Sigmoid colon (tissue), 7 donors: Measurements from ENCODE around the gene SERPING1. TPM values are rescaled to one million over a fixed set of nuclear protein-coding genes. Genes with fewer than 3 reads are reported as not detected.

Source experiments
- DNase-seq: peaks from one replicate; pipeline ENCODE4 v3.0.0-alpha.2; 2019
- H3K27ac ChIP-seq, 4 donors: fragments of 200-600 bp; sonication (generic); one replicate each; pipeline ENCODE4 v1.5.1; 2016 to 2019; ENCODE audit warnings: mild to moderate bottlenecking in 1 of 4
- H3K27me3 ChIP-seq, 3 donors: fragments of 200-600 bp; sonication (generic); one replicate each; pipeline ENCODE4 v1.5.1; 2019; ENCODE audit warnings: mild to moderate bottlenecking in 1 of 3
- H3K36me3 ChIP-seq, 4 donors: fragments of 200-600 bp; sonication (generic); one replicate each; pipeline ENCODE4 v1.5.1; 2016 to 2019
- H3K4me1 ChIP-seq, 4 donors: fragments of 200-600 bp; sonication (generic); one replicate each; pipeline ENCODE4 v1.5.1; 2017 to 2019
- H3K4me3 ChIP-seq, 4 donors: fragments of 200-600 bp; sonication (generic); one replicate each; pipeline ENCODE4 v1.5.1; 2017 to 2019; ENCODE audit warnings: mild to moderate bottlenecking in 2 of 4, moderate library complexity in 1 of 4
- H3K9me3 ChIP-seq, 4 donors: fragments of 200-600 bp in 3 of 4; sonication (generic) in 3 of 4; one replicate each; pipeline versions ENCODE4 v1.5.1 to v1.6.1; 2013 to 2019
- EP300 ChIP-seq, 4 donors: sonication (generic); formaldehyde crosslinking; IDR thresholded peaks; one replicate each; pipeline ENCODE4 v1.6.1; 2017; ENCODE audit warnings: antibody characterized with exemption in 4 of 4
- POLR2A ChIP-seq, 2 donors: fragments of 450-650 bp; IDR thresholded peaks; one replicate each; pipeline ENCODE4 v1.6.1; 2016; ENCODE audit warnings: antibody characterized with exemption in 2 of 2, mild to moderate bottlenecking in 2 of 2, moderate library complexity in 2 of 2
- POLR2AphosphoS5 ChIP-seq, 4 donors: sonication (generic); formaldehyde crosslinking; IDR thresholded peaks; one replicate each; pipeline ENCODE4 v1.6.1; 2017; ENCODE audit warnings: antibody characterized with exemption in 4 of 4
- WGBS, 2 donors: extraction: QIAGEN DNeasy Blood & Tissue Kit; methylation state at CpG; one replicate each; pipeline ENCODE4 v1.1.7; 2013; 5-methylcytosine and 5-hydroxymethylcytosine counted together
- intact Hi-C: fragments of 100-400 bp; cut with DNase I; formaldehyde crosslinking; loops from one replicate; pipeline ENCODE4 v1.15.1; 2023
- polyA plus RNA-seq, 3 donors: library from polyadenylated mRNA; stranded (reverse); fragments of 200-250 nt; gene quantifications; one replicate each; pipeline ENCODE4 v1.2.3, GENCODE V29; 2013
- total RNA-seq, 4 donors: library from RNA; depleted of rRNA; stranded (reverse); fragments of >200 nt; gene quantifications; one replicate each; pipeline ENCODE4 v1.1.0, GENCODE V29; 2016
- TF ChIP-seq, protein P1 (sequence below), 4 experiments: fragments of 450-650 bp in 3 of 4; fragments of 200-600 bp in 1 of 4; IDR thresholded peaks; one replicate each; pipeline ENCODE4 v1.5.1; 2016 to 2019; ENCODE audit warnings: antibody characterized with exemption in 4 of 4, mild to moderate bottlenecking in 3 of 4, moderate library complexity in 2 of 4
- donor health status: healthy with polysubstance abuse.
- donor health status: Bipolar disorder and iron deficiency.
- donor health status: healthy.

SERPING1 gene
- total and polyA plus RNA-seq, 7 donors, result 24.5 to 397 (median 214) TPM

DNA sequence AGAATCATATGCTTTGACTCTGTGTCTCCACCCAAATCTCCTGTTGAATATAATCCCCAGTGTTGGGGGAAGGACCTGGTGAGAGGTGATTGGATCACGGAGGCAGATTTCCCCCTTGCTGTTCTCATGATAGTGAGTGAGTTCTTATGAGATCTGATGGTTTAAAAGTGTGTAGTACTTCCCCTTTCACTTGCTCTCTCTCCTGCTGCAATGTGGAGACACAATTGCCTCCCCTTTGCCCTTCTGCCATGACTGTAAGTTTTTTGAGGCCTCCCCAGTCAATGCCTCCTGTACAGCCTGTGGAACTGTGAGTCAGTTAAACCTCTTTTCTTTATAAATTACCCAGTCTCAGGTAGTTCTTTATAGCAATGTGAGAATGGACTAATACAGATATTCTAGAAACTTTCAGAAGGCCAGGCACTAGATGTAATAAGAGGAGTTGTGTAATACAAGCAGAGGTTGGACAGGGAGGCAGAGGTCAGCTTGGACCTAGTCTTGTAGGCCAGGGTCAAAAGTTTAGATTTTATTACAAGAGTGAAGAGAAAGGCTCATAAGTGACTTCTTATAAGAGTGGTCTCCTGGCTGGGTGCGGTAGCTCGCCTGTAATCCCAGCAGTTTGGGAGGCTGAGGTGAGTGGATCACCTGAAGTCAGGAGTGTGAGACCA is 9.3 kb upstream of the SERPING1 start:
- H3K9me3 ChIP-seq, result no peaks in the 10 kb centered on the region
- WGBS, 2 donors, result 81 to 89% methylated on average over 3 of the region's 3 CpGs
- H3K27me3 ChIP-seq, result no peaks in the 10 kb centered on the region
- no peaks in the 10 kb centered on the region for H3K4me1 ChIP-seq
- no peak overlapping the region for H3K4me3 ChIP-seq
- H3K27ac ChIP-seq, result no peak overlapping the region
- DNase-seq, result no peak
- H3K36me3 ChIP-seq, result no peaks in the 10 kb centered on the region
- TF ChIP-seq EP300 (IDR thresholded peaks at IDR 0.05), result no peak
- intact Hi-C loops, result no loop called here

DNA sequence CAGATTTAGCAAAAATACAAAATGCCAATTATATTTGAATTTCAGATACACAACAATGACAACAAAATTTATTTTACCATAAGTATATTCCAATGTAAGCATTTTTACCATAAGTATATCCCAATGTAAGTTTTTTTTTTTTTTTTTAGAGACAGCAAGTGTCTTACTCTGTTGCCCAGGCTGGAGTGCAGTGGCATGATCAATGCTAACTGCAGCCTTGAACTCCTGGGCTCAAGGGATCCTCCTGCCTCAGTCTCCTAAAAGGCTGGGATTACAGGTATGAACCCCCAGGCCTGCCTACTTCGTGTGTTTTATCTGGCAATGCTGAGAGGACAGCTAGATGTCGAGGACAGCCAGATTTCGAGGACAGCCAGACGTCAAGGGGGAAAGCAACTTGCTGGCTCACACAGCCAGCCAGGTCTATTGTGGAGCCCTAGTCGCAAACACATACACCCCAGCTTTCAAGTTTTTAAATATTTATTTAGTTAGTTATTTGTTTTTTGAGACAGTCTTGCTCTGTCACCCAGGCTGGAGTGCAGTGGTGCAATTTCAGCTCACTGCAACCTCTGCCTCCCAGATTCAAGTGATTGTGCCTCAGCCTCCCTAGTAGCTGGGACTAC is 1.1 kb upstream of the SERPING1 start:
- 58 to 83% methylated on average over 5 of the region's 5 CpGs for WGBS, 2 donors
- no peaks in the 10 kb centered on the region for H3K27me3 ChIP-seq
- intact Hi-C loops, result loop anchor here (2.0 kb wide), 1 partner anchor 28 kb away; no protein-coding TSS in a partner anchor

DNA sequence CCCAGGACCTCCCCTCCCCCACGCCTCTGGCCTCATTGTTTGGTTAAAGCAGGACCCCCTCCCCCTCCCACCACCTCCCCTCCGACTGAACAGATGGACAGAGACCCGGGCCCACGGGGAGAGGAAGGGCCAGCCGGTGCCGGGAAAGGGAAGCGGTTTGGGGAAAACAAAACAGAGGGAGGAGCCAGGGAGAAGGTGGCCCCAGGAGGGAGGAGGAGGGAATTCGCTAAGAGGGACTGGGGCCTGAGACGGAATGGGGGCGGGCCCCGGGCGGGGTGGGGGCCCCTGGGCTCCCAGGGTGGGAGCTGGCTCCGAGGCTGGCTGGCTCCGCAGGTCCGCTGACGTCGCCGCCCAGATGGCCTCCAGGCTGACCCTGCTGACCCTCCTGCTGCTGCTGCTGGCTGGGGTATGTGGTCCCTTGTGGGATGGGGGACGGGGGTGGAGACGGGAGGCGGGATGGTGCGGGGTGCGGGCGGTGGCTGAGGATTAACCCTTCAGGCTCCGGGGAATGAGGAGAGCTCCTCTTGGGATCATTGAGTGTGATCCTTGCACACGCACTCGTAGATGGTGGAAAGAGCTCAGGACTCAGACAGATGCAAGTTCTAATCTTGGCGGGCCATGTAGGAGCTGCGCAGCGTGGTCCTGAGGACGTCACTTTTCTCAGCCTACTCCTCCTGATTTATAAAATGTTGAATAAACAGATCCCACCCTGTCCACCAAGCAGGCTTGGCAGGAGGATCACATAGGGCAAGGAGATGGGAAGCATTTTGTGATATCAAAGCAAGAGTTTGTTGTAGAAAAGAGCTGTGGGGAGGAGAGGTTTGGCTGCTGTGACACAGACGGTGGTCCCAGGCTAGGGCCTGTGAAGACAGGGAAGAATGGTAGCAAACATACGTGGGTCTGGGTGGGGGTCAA is 688 bp downstream of the SERPING1 start:
- peaks cover 0 to 25% (median 2%) of the 10 kb centered on the region in 4 donors for H3K36me3 ChIP-seq
- TF ChIP-seq POLR2AphosphoS5 (IDR thresholded peaks at IDR 0.05) (peak in 3 of 4 donors; percentile 40 to 55 (median 54)), EP300 (IDR thresholded peaks at IDR 0.05) (no peak)
- peaks cover 0 to 22% (median 13%) of the 10 kb centered on the region in 4 donors for H3K4me1 ChIP-seq
- 6 to 7% methylated on average over 33 of the region's 33 CpGs for WGBS, 2 donors
- DNase-seq, result peak; percentile 95
- no peaks in the 10 kb centered on the region for H3K27me3 ChIP-seq
- H3K27ac ChIP-seq, result peak overlapping the region; percentile 79 to 93 (median 89)
- H3K9me3 ChIP-seq, result no peaks in the 10 kb centered on the region
- intact Hi-C loops, result loop anchor here (2.0 kb wide), 3 partner anchors 29 to 67 kb away; partner anchors contain the start of gene TIMM10
- H3K4me3 ChIP-seq, result peak overlapping the region; percentile 48 to 76 (median 64)

More for the DNA sequence above, 1.1 kb upstream of the SERPING1 start:
- Histone ChIP-seq H3K27ac (peak overlapping the region; percentile 79 to 93 (median 89)), H3K9me3 (no peaks in the 10 kb centered on the region), H3K36me3 (peaks cover 0 to 12% (median 0%) of the 10 kb centered on the region in 4 donors), H3K4me1 (peaks cover 0 to 22% (median 13%) of the 10 kb centered on the region in 4 donors), H3K4me3 (no peak overlapping the region)
- TF ChIP-seq EP300 (IDR thresholded peaks at IDR 0.05) (no peak), POLR2A (IDR thresholded peaks at IDR 0.05) (no peak), POLR2AphosphoS5 (IDR thresholded peaks at IDR 0.05) (no peak)
- TF ChIP-seq, protein P1, sequence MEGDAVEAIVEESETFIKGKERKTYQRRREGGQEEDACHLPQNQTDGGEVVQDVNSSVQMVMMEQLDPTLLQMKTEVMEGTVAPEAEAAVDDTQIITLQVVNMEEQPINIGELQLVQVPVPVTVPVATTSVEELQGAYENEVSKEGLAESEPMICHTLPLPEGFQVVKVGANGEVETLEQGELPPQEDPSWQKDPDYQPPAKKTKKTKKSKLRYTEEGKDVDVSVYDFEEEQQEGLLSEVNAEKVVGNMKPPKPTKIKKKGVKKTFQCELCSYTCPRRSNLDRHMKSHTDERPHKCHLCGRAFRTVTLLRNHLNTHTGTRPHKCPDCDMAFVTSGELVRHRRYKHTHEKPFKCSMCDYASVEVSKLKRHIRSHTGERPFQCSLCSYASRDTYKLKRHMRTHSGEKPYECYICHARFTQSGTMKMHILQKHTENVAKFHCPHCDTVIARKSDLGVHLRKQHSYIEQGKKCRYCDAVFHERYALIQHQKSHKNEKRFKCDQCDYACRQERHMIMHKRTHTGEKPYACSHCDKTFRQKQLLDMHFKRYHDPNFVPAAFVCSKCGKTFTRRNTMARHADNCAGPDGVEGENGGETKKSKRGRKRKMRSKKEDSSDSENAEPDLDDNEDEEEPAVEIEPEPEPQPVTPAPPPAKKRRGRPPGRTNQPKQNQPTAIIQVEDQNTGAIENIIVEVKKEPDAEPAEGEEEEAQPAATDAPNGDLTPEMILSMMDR (IDR thresholded peaks at IDR 0.05), result no peak
- DNase-seq, result no peak

DNA sequence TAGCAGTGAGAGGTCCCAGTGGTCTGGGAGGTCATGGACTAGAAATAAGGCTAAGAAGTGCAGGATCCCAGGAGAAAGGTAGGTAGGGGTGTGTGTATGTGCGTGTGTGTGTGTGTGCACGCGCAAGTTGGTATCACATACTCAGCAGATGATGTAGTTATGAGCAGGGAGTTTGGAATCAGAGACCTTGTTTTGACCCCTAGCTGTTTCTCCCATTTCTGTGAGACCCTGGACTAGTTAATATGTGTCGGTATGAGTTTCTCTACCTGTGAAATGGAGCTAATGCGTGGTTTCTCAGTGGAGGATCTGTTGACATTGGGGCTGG is 1.3 kb downstream of the SERPING1 start:
- Histone ChIP-seq H3K27me3 (no peaks in the 10 kb centered on the region), H3K27ac (peak overlapping the region; percentile 79 to 93 (median 89)), H3K4me3 (peak overlapping the region; percentile 48 to 76 (median 64)), H3K4me1 (peaks cover 0 to 22% (median 13%) of the 10 kb centered on the region in 4 donors), H3K9me3 (no peaks in the 10 kb centered on the region), H3K36me3 (peaks cover 0 to 28% (median 2%) of the 10 kb centered on the region in 4 donors)
- DNase-seq, result no peak
- WGBS, 2 donors, result 68 to 82% methylated on average over 5 of the region's 5 CpGs
- TF ChIP-seq, protein P1 (IDR thresholded peaks at IDR 0.05), result no peak
- TF ChIP-seq POLR2A (IDR thresholded peaks at IDR 0.05) (no peak), POLR2AphosphoS5 (IDR thresholded peaks at IDR 0.05) (peak in 1 of 4 donors; percentile 12), EP300 (IDR thresholded peaks at IDR 0.05) (no peak)
- intact Hi-C loops, result loop anchor here (2.0 kb wide), 2 partner anchors 40 to 68 kb away; partner anchors contain the start of gene TIMM10

DNA sequence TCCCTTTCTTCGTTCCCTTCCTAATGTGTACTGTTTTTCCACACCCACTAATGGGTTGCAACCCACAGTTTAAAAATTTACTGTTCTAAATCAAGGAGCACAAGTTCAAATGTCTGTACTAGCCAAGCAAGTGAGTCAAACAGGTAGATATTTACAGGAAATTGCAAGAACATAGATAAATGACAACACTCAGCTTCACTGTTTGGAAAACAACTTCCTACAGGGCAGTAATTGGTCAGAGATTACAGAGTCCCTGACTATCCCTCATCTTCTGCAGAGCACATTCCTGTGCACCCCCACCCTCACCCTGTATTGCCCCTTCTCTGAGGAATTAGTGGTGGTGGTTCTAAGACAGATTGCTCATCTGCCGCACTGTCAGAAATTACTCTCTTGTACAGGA is 1.9 kb downstream of the SERPING1 start:
- Histone ChIP-seq H3K9me3 (no peaks in the 10 kb centered on the region), H3K4me1 (peaks cover 0 to 22% (median 13%) of the 10 kb centered on the region in 4 donors), H3K27ac (peak overlapping the region; percentile 79 to 93 (median 89)), H3K36me3 (peaks cover 0 to 33% (median 2%) of the 10 kb centered on the region in 4 donors), H3K27me3 (no peaks in the 10 kb centered on the region), H3K4me3 (peak overlapping the region in 3 of 4 donors; percentile 48 to 69 (median 60))
- WGBS, 2 donors, result 53 to 57% methylated on average over 2 of the region's 2 CpGs
- intact Hi-C loops, result loop anchor here (2.0 kb wide), 2 partner anchors 39 to 69 kb away; partner anchors contain the start of gene TIMM10
- DNase-seq, result no peak
- no peak for TF ChIP-seq EP300 (IDR thresholded peaks at IDR 0.05)
